Measurements from ENCODE around the gene UGT2A2. TPM values are rescaled to one million over a fixed set of nuclear protein-coding genes. Genes with fewer than 3 reads are reported as not detected.

Gene UGT2A2
- total and polyA plus RNA-seq, 10 of the 15 experiments (the other 5 are each of a cell fraction or from before 2014, with no cell fraction given): 0.18 TPM; not detected in 9

- no peak for TF ChIP-seq RELB (IDR thresholded peaks at IDR 0.05; ENCODE audit: low read depth)
- no peak for TF ChIP-seq MYB (IDR thresholded peaks at IDR 0.05; ENCODE audit: borderline replicate concordance, low read depth, low read length)
- TF ChIP-seq SIN3A (IDR thresholded peaks at IDR 0.05; ENCODE audit: low read depth, low read length): no peak
- no peak for TF ChIP-seq ZBTB4 (CRISPR knock-in tag; IDR thresholded peaks at IDR 0.05)
- no peak for TF ChIP-seq USF2 (IDR thresholded peaks at IDR 0.05; ENCODE audit: borderline replicate concordance, low read depth, low read length)
- no peak for TF ChIP-seq IRF5 (IDR thresholded peaks at IDR 0.05; ENCODE audit: borderline replicate concordance)
Observed at GRCh38 chr4:69684804-69685203, 45.4 kb upstream of the UGT2A2 start (continued).
